ENCODE data around the gene RPS21.

- TF ChIP-seq CTCF (IDR thresholded peaks at IDR 0.05) (no peak), POLR2A (IDR thresholded peaks at IDR 0.05) (no peak), EP300 (IDR thresholded peaks at IDR 0.05) (no peak), POLR2AphosphoS5 (IDR thresholded peaks at IDR 0.05) (no peak)
These were observed 19.1 kb downstream of the RPS21 start for GRCh38 chr20:62405981-62406513.
